Stimulated activated naive CD8-positive, alpha-beta T cell treated with anti-CD3 and anti-CD28 coated beads, Interleukin-15, amount 100 ng/mL, for 72 hours (primary cell): ENCODE data around the gene SLC35F1.

Experiments
- ATAC-seq: fragments of 150-1000 bp; cut with Tn5 transposase; 2 replicates; pipeline ENCODE4 v1.10.0; 2021; ENCODE audit warnings: mild to moderate bottlenecking, moderate library complexity
- DNase-seq, 2 donors: peaks; one replicate each; pipeline ENCODE4 v3.0.0; 2021 to 2022
- H3K27ac Mint-ChIP-seq, 2 donors: one replicate each; pipeline ENCODE4 v1.8.0; 2022; ENCODE audit warnings: mild to moderate bottlenecking in 2 of 2, mixed read lengths in 2 of 2, moderate library complexity in 2 of 2
- H3K27me3 Mint-ChIP-seq: one replicate; pipeline ENCODE4 v1.8.0; 2022; ENCODE audit warnings: mixed read lengths
- H3K4me1 Mint-ChIP-seq: one replicate; pipeline ENCODE4 v1.8.0; 2022; ENCODE audit warnings: mild to moderate bottlenecking, mixed read lengths
- H3K4me3 Mint-ChIP-seq, 2 donors: one replicate each; pipeline ENCODE4 v1.8.0; 2022; ENCODE audit warnings: mild to moderate bottlenecking in 2 of 2, mixed read lengths in 2 of 2, moderate library complexity in 1 of 2
- H3K9me3 Mint-ChIP-seq, 2 donors: one replicate each; pipeline ENCODE4 v1.8.0; 2022; ENCODE audit warnings: mixed read lengths in 2 of 2

The SLC35F1 gene

DNA sequence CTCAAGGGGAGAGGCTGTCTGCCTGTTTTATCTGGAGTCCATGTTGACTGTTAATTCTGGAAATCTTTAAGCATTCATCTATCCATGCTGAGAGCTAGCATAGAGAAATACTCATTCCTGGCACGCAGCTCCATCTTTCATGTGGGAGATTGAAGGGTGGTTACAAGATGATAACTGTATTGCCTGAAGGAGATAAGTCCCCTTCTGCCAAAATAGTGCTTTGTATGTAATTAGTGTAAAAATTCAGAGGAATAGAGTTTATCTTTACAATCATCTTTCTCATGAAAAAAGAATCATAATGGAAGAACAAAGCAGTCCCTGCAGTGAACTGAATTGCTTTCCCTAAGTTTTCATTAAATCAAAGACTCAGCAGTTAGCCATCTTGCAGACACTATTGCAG, 256.5 kb downstream of the SLC35F1 start:
- no peak for DNase-seq
- no peak for ATAC-seq
- Mint-ChIP-seq H3K4me1 (no peaks in the 10 kb centered on the region), H3K27me3 (peaks cover 6% of the 10 kb centered on the region), H3K27ac (no peak overlapping the region), H3K9me3 (no peaks in the 10 kb centered on the region), H3K4me3 (no peak overlapping the region)

DNA sequence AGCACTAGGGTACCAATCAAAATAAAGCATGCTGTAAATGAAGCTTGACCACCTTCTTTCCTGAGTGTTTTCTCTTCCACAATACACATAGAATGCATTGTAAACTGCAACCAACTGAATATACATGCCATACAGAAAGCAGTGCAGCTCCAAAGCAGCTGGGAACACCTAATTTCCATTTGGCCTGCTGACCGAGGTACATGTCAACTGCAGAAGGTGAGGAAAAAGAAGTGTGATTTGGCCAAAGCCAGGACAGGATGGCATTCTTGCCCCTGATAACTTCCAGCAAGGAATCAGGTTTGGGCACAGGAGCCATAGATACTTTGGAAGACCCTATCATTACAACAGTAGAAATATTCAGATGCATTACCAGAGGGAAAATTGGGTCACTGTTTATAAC, 258.4 kb downstream of the SLC35F1 start:
- no peak overlapping the region for H3K27ac Mint-ChIP-seq
- no peak overlapping the region for H3K4me3 Mint-ChIP-seq
- DNase-seq (no peak), ATAC-seq (no peak)
- H3K4me1 Mint-ChIP-seq: no peaks in the 10 kb centered on the region
- peaks cover 6% of the 10 kb centered on the region for H3K27me3 Mint-ChIP-seq
- no peaks in the 10 kb centered on the region for H3K9me3 Mint-ChIP-seq

DNA sequence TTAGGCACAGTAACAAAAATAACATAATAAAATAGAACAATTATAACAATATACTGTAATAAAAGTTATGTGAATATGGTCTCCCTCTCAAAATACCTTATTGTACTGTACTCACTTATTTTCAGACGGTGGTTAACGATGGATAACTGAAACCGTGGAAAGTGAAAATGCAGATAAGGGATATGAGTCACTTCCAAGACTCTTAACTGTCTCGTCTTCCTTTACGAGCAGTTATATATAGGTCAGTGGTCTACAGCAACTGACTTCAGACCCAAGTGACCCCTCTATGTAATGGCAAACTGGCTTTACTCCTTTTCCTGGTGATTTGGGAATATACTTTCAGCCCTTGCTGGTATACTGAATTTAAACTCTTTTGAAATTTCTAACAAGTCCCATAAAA, 261.4 kb downstream of the SLC35F1 start:
- DNase-seq: no peak
- no peak overlapping the region for H3K4me3 Mint-ChIP-seq
- no peak for ATAC-seq
- H3K4me1 Mint-ChIP-seq: no peaks in the 10 kb centered on the region
- peaks cover 5% of the 10 kb centered on the region in 2 donors for H3K9me3 Mint-ChIP-seq
- no peak overlapping the region for H3K27ac Mint-ChIP-seq
- H3K27me3 Mint-ChIP-seq: peaks cover 6% of the 10 kb centered on the region

DNA sequence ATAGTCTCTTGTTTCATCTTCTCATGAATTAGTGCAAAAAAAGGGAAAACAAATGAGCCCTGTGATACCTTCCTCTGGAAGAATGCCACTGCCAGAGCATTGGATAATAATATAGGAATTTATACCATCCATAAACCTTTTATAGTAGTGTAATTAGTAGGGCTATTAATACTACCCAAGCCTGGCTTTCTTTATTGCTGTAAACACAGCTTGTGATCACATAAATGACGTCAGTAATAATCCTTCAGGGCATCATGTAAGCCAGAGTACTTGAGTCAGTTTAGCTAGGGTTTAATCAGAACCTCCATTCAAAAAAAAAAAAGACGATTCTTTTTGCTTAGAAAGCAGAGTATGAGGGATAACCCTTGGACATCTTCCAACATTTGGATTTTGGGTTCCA, 264.8 kb downstream of the SLC35F1 start:
- no peaks in the 10 kb centered on the region for H3K4me1 Mint-ChIP-seq
- no peak overlapping the region for H3K4me3 Mint-ChIP-seq
- DNase-seq (no peak), ATAC-seq (no peak)
- no peak overlapping the region for H3K27ac Mint-ChIP-seq
- H3K27me3 Mint-ChIP-seq: no peaks in the 10 kb centered on the region
- H3K9me3 Mint-ChIP-seq: peaks cover 14 to 17% of the 10 kb centered on the region in 2 donors

DNA sequence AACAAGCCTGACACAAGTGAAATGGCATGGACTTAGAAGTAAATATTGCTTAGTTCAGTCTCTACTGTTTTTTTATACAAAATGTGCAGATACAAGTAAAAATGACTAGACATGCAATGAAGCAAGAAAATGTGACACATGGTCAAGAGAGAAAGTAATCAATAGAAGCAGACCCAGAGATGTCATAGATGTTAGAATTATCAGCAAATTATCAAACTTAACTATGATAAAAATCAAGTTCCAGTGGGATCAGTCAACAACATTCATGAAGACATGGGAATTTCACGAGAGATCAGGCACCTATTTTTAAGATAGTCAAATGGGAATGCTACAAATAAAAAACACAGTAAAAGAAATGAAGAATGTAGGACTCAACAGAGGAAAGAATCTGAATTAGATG, 267.0 kb downstream of the SLC35F1 start:
- Mint-ChIP-seq H3K9me3 (peaks cover 14 to 17% of the 10 kb centered on the region in 2 donors), H3K27ac (no peak overlapping the region), H3K27me3 (no peaks in the 10 kb centered on the region), H3K4me1 (no peaks in the 10 kb centered on the region), H3K4me3 (no peak overlapping the region)
- DNase-seq (no peak), ATAC-seq (no peak)

GRCh38 chr6:118177720-118178119, 270.7 kb downstream of the SLC35F1 start:
- H3K9me3 Mint-ChIP-seq: peaks cover 14 to 17% of the 10 kb centered on the region in 2 donors
- H3K4me1 Mint-ChIP-seq: no peaks in the 10 kb centered on the region
- no peak overlapping the region for H3K4me3 Mint-ChIP-seq
- DNase-seq: no peak
- H3K27ac Mint-ChIP-seq: no peak overlapping the region
- peaks cover 14% of the 10 kb centered on the region for H3K27me3 Mint-ChIP-seq
- ATAC-seq: no peak

DNA sequence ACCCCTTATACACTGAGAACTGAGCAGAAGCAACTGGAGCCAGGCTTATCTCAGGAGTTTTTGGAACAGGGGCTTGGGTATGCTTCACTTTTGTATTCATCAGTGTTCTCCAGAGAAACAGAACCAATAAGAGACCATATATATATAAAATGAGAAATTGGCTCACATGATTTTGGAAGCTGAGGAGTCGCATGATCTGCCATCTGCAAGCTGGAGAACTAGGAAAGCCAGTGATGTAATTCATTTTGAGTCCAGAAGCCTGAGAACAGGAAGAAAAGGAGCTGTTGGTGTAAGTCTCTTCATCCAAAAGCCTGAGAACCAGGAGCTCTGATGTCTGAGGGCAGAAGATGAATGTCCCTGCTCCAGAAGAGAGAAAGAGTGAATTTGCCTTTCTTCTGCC, 272.0 kb downstream of the SLC35F1 start:
- Mint-ChIP-seq H3K27ac (no peak overlapping the region), H3K4me3 (no peak overlapping the region), H3K9me3 (peaks cover 5 to 6% of the 10 kb centered on the region in 2 donors), H3K4me1 (no peaks in the 10 kb centered on the region), H3K27me3 (peaks cover 14% of the 10 kb centered on the region)
- DNase-seq: no peak
- no peak for ATAC-seq

- peak overlapping the region; percentile 39 to 69 for H3K4me3 Mint-ChIP-seq
Observed at GRCh38 chr6:118186672-118187567, 279.9 kb downstream of the SLC35F1 start.

DNA sequence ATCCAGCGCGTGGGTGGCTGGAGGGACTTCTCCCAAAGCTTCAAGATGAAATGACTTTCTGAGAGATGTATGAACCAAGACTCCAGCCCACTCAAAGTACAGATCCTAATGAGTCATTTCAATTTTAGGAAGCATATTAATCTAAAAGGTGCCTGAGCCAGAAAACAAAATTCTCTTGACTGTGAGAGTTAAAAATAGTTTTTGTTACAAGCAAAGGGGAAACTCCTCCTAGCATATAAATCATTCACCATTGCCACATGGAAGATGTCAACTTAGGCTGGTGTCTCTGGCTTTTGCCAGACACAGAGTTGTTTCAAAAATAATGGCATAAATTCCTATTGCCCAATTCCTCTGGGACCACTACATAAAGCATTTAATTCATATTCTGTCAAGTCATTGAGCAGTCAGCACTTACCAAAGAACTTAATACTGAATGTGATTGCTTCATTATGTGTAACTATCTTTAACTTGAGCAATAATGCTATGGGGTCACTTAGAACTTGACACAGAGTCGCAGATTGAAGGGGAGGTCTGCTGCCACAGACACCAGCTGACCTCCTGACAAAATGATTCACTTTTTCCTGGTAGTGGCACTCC, 280.6 kb downstream of the SLC35F1 start:
- H3K27me3 Mint-ChIP-seq: no peaks in the 10 kb centered on the region
- H3K4me3 Mint-ChIP-seq: peak overlapping the region; percentile 39 to 69
- H3K4me1 Mint-ChIP-seq: peaks cover 23% of the 10 kb centered on the region
- ATAC-seq: no peak
- H3K27ac Mint-ChIP-seq: peak overlapping the region; percentile 3 to 93
- no peaks in the 10 kb centered on the region for H3K9me3 Mint-ChIP-seq
- DNase-seq: no peak

More at GRCh38 chr6:118186672-118187567, 279.9 kb downstream of the SLC35F1 start:
- peaks cover 23% of the 10 kb centered on the region for H3K4me1 Mint-ChIP-seq
- DNase-seq (no peak), ATAC-seq (peak; percentile 66)
- no peaks in the 10 kb centered on the region for H3K27me3 Mint-ChIP-seq
- H3K9me3 Mint-ChIP-seq: no peaks in the 10 kb centered on the region
- peak overlapping the region; percentile 3 to 93 for H3K27ac Mint-ChIP-seq

GRCh38 chr6:118188561-118188960, 281.5 kb downstream of the SLC35F1 start:
- Mint-ChIP-seq H3K27me3 (no peaks in the 10 kb centered on the region), H3K27ac (no peak overlapping the region), H3K4me1 (peaks cover 23% of the 10 kb centered on the region), H3K9me3 (no peaks in the 10 kb centered on the region), H3K4me3 (no peak overlapping the region)
- DNase-seq (no peak), ATAC-seq (no peak)

- no peak overlapping the region for H3K27ac Mint-ChIP-seq
- H3K4me1 Mint-ChIP-seq: no peaks in the 10 kb centered on the region
- H3K9me3 Mint-ChIP-seq: no peaks in the 10 kb centered on the region
- ATAC-seq (no peak), DNase-seq (no peak)
- no peak overlapping the region for H3K4me3 Mint-ChIP-seq
- H3K27me3 Mint-ChIP-seq: no peaks in the 10 kb centered on the region
Observed at GRCh38 chr6:118197539-118197938, 290.5 kb downstream of the SLC35F1 start.

DNA sequence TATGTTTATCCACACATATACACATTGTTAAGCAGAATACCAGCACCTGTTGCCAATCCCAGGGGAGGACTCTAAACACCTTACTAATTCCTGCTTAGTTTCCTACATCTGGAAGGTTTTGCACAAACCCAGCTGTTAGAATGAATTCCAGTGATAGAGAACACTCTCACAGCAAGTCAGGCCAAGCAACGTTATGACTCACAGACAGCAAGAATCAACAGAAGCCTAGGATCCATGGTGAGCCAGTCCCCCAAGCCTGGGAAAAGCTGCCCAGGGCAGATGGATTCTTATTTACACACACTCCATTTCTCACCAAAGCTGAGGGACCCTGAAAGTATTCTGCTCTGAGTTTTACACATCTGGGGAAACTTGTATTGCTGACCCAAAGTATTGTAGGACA, 291.7 kb downstream of the SLC35F1 start:
- no peak overlapping the region for H3K27ac Mint-ChIP-seq
- no peaks in the 10 kb centered on the region for H3K27me3 Mint-ChIP-seq
- no peak for DNase-seq

GRCh38 chr6:118200160-118200559, 293.1 kb downstream of the SLC35F1 start:
- ATAC-seq (no peak), DNase-seq (no peak)
- H3K9me3 Mint-ChIP-seq: no peaks in the 10 kb centered on the region
- H3K4me1 Mint-ChIP-seq: no peaks in the 10 kb centered on the region
- H3K27me3 Mint-ChIP-seq: no peaks in the 10 kb centered on the region
- no peak overlapping the region for H3K27ac Mint-ChIP-seq
- H3K4me3 Mint-ChIP-seq: no peak overlapping the region

More for the DNA sequence above, 291.7 kb downstream of the SLC35F1 start:
- no peaks in the 10 kb centered on the region for H3K9me3 Mint-ChIP-seq
- ATAC-seq: no peak
- no peaks in the 10 kb centered on the region for H3K4me1 Mint-ChIP-seq
- no peak overlapping the region for H3K4me3 Mint-ChIP-seq

- H3K27me3 Mint-ChIP-seq: no peaks in the 10 kb centered on the region
- ATAC-seq (no peak), DNase-seq (no peak)
- H3K27ac Mint-ChIP-seq: no peak overlapping the region
- no peak overlapping the region for H3K4me3 Mint-ChIP-seq
- H3K4me1 Mint-ChIP-seq: no peaks in the 10 kb centered on the region
- no peaks in the 10 kb centered on the region for H3K9me3 Mint-ChIP-seq
Observed at GRCh38 chr6:118202517-118202916, 295.5 kb downstream of the SLC35F1 start.

- ATAC-seq (no peak), DNase-seq (no peak)
- H3K4me3 Mint-ChIP-seq: no peak overlapping the region
- no peak overlapping the region for H3K27ac Mint-ChIP-seq
- no peaks in the 10 kb centered on the region for H3K27me3 Mint-ChIP-seq
- H3K9me3 Mint-ChIP-seq: no peaks in the 10 kb centered on the region
- no peaks in the 10 kb centered on the region for H3K4me1 Mint-ChIP-seq
Observed at GRCh38 chr6:118203545-118203944, 296.5 kb downstream of the SLC35F1 start.

GRCh38 chr6:118206221-118206620, 299.2 kb downstream of the SLC35F1 start:
- DNase-seq (no peak), ATAC-seq (no peak)
- no peak overlapping the region for H3K4me3 Mint-ChIP-seq
- H3K9me3 Mint-ChIP-seq: no peaks in the 10 kb centered on the region
- H3K4me1 Mint-ChIP-seq: no peaks in the 10 kb centered on the region
- no peaks in the 10 kb centered on the region for H3K27me3 Mint-ChIP-seq
- H3K27ac Mint-ChIP-seq: no peak overlapping the region
